Measurements from ENCODE around the gene TBC1D16. TPM values are rescaled to one million over a fixed set of nuclear protein-coding genes. Genes with fewer than 3 reads are reported as not detected.

TBC1D16 gene, protein sequence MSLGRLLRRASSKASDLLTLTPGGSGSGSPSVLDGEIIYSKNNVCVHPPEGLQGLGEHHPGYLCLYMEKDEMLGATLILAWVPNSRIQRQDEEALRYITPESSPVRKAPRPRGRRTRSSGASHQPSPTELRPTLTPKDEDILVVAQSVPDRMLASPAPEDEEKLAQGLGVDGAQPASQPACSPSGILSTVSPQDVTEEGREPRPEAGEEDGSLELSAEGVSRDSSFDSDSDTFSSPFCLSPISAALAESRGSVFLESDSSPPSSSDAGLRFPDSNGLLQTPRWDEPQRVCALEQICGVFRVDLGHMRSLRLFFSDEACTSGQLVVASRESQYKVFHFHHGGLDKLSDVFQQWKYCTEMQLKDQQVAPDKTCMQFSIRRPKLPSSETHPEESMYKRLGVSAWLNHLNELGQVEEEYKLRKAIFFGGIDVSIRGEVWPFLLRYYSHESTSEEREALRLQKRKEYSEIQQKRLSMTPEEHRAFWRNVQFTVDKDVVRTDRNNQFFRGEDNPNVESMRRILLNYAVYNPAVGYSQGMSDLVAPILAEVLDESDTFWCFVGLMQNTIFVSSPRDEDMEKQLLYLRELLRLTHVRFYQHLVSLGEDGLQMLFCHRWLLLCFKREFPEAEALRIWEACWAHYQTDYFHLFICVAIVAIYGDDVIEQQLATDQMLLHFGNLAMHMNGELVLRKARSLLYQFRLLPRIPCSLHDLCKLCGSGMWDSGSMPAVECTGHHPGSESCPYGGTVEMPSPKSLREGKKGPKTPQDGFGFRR
- total RNA-seq (10 to 100 TPM; 13.1 to 48.5 TPM), polyA plus RNA-seq (10 to 100 TPM in 1 of 2 donors, 1 to 10 TPM in 1; 7.3 to 19.8 TPM)
- long read RNA-seq, donor 1, full-length matches to known transcripts = 1 of 52 reads
- long read RNA-seq, donor 1, partial matches to known transcripts = 51 of 52 reads
- long read RNA-seq, donor 1, other reads (novel, unspliced or antisense) = 0 of 52 reads
- long read RNA-seq, donor 2 = 0 reads
- long read RNA-seq, donor 3, full-length matches to known transcripts = 1 of 1 reads
- long read RNA-seq, donor 3, partial matches to known transcripts = 0 of 1 reads
- long read RNA-seq, donor 3, other reads (novel, unspliced or antisense) = 0 of 1 reads
- long read RNA-seq, donor 4 = 0 reads
- long read RNA-seq, donor 5, full-length matches to known transcripts = 1 of 1 reads
- long read RNA-seq, donor 5, partial matches to known transcripts = 0 of 1 reads
- long read RNA-seq, donor 5, other reads (novel, unspliced or antisense) = 0 of 1 reads

DNA sequence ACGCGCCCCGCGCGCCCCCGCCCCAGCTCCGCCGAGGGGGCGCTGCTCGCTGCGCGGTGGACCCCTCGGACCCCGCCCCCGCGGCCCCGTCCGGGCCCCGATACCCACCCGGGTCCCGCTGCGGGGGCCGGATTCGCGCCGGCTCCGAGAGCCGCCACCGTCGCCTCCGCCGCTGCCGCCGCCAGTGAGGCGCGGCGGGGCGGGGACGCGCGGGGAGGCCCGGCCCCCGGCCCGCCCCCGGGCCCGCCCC is at the start of gene TBC1D16:
TSS of gene TBC1D16 (minus strand) at position 186 of the 250 bp plus-strand sequence. CDS start 22,325 bp downstream, outside the sequence.
- Histone ChIP-seq H3K27me3 (ENCODE audit: control insufficient read depth in 3 of 3, insufficient read depth in 3 of 3, low read length in 2 of 3) (no peaks in the 10 kb centered on the region), H3K9me3 (ENCODE audit: control insufficient read depth in 4 of 4, insufficient read depth in 3 of 4, low read length in 3 of 4) (no peaks in the 10 kb centered on the region), H3K36me3 (ENCODE audit: control insufficient read depth in 4 of 4, insufficient read depth in 4 of 4, low read length in 4 of 4) (peaks cover 0 to 3% (median 0%) of the 10 kb centered on the region in 4 donors), H3K4me3 (peak within 1 kb of the TSS; percentile 86), H3K9ac (ENCODE audit: insufficient read depth in 1 of 2, low read length in 2 of 2) (peak within 1 kb of the TSS; percentile 77 to 93), H3K27ac (ENCODE audit: low read depth in 1 of 2, low read length in 1 of 2) (peak within 1 kb of the TSS; percentile 79 to 96), H3K4me1 (ENCODE audit: control insufficient read depth in 5 of 5, insufficient read depth in 5 of 5, low read length in 5 of 5) (peaks cover 0 to 11% (median 7%) of the 10 kb centered on the region in 5 donors)
- DNase-seq (no peak), ATAC-seq (ENCODE audit: insufficient read depth, low FRiP score) (no peak)
- TF ChIP-seq, protein P1, sequence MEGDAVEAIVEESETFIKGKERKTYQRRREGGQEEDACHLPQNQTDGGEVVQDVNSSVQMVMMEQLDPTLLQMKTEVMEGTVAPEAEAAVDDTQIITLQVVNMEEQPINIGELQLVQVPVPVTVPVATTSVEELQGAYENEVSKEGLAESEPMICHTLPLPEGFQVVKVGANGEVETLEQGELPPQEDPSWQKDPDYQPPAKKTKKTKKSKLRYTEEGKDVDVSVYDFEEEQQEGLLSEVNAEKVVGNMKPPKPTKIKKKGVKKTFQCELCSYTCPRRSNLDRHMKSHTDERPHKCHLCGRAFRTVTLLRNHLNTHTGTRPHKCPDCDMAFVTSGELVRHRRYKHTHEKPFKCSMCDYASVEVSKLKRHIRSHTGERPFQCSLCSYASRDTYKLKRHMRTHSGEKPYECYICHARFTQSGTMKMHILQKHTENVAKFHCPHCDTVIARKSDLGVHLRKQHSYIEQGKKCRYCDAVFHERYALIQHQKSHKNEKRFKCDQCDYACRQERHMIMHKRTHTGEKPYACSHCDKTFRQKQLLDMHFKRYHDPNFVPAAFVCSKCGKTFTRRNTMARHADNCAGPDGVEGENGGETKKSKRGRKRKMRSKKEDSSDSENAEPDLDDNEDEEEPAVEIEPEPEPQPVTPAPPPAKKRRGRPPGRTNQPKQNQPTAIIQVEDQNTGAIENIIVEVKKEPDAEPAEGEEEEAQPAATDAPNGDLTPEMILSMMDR (IDR thresholded peaks at IDR 0.05; ENCODE audit: control extremely low read depth, extremely low read depth) = no peak
- 2% methylated on average over 45 of the region's 46 CpGs; no CpG with 5 or more reads in 1 of the 2 donors for WGBS, 2 donors

DNA sequence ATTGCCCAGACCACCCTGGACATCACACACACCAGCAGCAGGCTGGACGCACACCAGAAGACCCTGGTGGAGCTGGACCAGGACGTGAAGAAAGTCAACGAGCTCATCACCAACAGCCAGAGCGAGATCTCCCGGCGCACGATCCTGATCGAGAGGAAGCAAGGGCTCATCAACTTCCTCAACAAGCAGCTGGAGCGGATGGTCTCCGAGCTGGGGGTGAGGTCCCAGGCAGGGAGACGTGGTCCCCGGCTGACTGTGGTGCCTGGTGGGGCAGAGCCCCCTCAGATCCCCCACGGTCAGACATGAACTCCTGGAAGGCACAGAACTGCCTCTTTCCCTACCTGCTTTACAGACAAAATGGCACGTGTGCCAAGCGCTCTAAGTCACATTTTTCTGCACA is 49.1 kb upstream of the TBC1D16 start:
- 84 to 90% methylated on average over 15 of the region's 15 CpGs for WGBS, 2 donors
- DNase-seq (no peak), ATAC-seq (ENCODE audit: insufficient read depth, low FRiP score) (no peak)
- H3K4me1 ChIP-seq (ENCODE audit: control insufficient read depth in 5 of 5, insufficient read depth in 5 of 5, low read length in 5 of 5) = no peaks in the 10 kb centered on the region
- no peak overlapping the region for H3K4me3 ChIP-seq
- peaks cover 0 to 1% (median 0%) of the 10 kb centered on the region in 4 donors for H3K36me3 ChIP-seq (ENCODE audit: control insufficient read depth in 4 of 4, insufficient read depth in 4 of 4, low read length in 4 of 4)
- TF ChIP-seq, protein P1 (IDR thresholded peaks at IDR 0.05; ENCODE audit: control extremely low read depth, extremely low read depth) = no peak
- no peaks in the 10 kb centered on the region for H3K27me3 ChIP-seq (ENCODE audit: control insufficient read depth in 3 of 3, insufficient read depth in 3 of 3, low read length in 2 of 3)
- no peak overlapping the region for H3K9ac ChIP-seq (ENCODE audit: insufficient read depth in 1 of 2, low read length in 2 of 2)
- H3K9me3 ChIP-seq (ENCODE audit: control insufficient read depth in 4 of 4, insufficient read depth in 3 of 4, low read length in 3 of 4) = no peaks in the 10 kb centered on the region
- no peak overlapping the region for H3K27ac ChIP-seq (ENCODE audit: low read depth in 1 of 2, low read length in 1 of 2)

DNA sequence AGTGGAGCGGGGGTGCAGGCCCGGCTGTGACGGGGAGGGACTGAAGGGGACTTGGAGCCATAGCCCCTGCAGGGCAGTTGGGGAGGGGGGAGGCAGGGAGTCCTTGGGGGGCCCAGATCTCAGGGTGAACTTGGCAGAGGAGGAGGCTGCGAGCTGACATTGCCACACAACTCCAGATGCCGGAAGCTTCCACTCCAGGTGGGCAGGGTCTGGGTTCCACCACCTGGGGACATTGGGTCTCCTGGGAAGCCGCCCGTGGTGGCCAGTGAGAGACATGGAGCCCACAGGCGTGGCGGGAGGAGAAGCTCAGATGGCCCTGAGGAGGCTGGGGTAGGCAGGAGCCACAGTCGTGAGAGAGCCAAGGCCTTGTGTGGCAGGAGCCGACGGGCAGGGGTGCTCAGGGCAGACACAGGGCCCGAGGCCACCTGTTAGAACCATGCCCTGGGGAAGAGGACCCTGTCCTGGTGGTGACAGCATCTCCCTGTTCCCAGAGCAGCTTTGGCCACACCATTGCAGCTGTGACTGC is 47.5 kb upstream of the TBC1D16 start:
- H3K9me3 ChIP-seq (ENCODE audit: control insufficient read depth in 4 of 4, insufficient read depth in 3 of 4, low read length in 3 of 4) = no peaks in the 10 kb centered on the region
- WGBS, 2 donors = 88 to 90% methylated on average over 13 of the region's 13 CpGs
- H3K36me3 ChIP-seq (ENCODE audit: control insufficient read depth in 4 of 4, insufficient read depth in 4 of 4, low read length in 4 of 4) = no peaks in the 10 kb centered on the region
- H3K27me3 ChIP-seq (ENCODE audit: control insufficient read depth in 3 of 3, insufficient read depth in 3 of 3, low read length in 2 of 3) = no peaks in the 10 kb centered on the region
- H3K4me1 ChIP-seq (ENCODE audit: control insufficient read depth in 5 of 5, insufficient read depth in 5 of 5, low read length in 5 of 5) = no peaks in the 10 kb centered on the region
- H3K9ac ChIP-seq (ENCODE audit: insufficient read depth in 1 of 2, low read length in 2 of 2) = no peak overlapping the region
- no peak for ATAC-seq (ENCODE audit: insufficient read depth, low FRiP score)
- DNase-seq = no peak
- TF ChIP-seq, protein P1 (IDR thresholded peaks at IDR 0.05; ENCODE audit: control extremely low read depth, extremely low read depth) = no peak
- no peak overlapping the region for H3K4me3 ChIP-seq
- H3K27ac ChIP-seq (ENCODE audit: low read depth in 1 of 2, low read length in 1 of 2) = no peak overlapping the region

All from lung (tissue), 16 donors.